IPS DF 6.9 (cell line): ENCODE results near the gene PATJ.
"Not testable (repeated sequence)": the region's sequence is repeated elsewhere in the genome, so short reads cannot be mapped to it uniquely, and the experiment has no call there.

Experiments used
- DNase-seq: peaks from one replicate; pipeline ENCODE4 v3.0.0-alpha.2; 2013; ENCODE audit warnings: low read depth, low spot score
- H3K27ac ChIP-seq: one replicate; pipeline ENCODE4 v1.5.1; 2013; ENCODE audit warnings: low read length, control low read depth
- H3K27me3 ChIP-seq: 2 replicates; pipeline ENCODE4 v1.6.1; 2013; ENCODE audit warnings: mild to moderate bottlenecking, low read length; ENCODE audit not compliant: control insufficient read depth, insufficient read depth
- H3K36me3 ChIP-seq: 2 replicates; pipeline ENCODE4 v1.6.1; 2013; ENCODE audit warnings: low read length; ENCODE audit not compliant: control insufficient read depth, insufficient read depth
- H3K4me1 ChIP-seq: 2 replicates; pipeline ENCODE4 v1.6.1; 2013; ENCODE audit warnings: low read length; ENCODE audit not compliant: control insufficient read depth, insufficient read depth
- H3K4me3 ChIP-seq: 2 replicates; pipeline ENCODE4 v1.5.1; 2013; ENCODE audit warnings: mild to moderate bottlenecking, low read length
- H3K9me3 ChIP-seq: 2 replicates; pipeline ENCODE4 v1.6.1; 2013; ENCODE audit warnings: low read length, inconsistent platforms; ENCODE audit not compliant: control insufficient read depth, insufficient read depth
- WGBS: extraction: QIAGEN DNeasy Blood & Tissue Kit; methylation state at CpG from one replicate; pipeline ENCODE4 v1.1.7; 2013; ENCODE audit warnings: mixed read lengths, missing lambda C conversion rate; ENCODE audit not compliant: insufficient read length, insufficient coverage; 5-methylcytosine and 5-hydroxymethylcytosine counted together

The PATJ gene

GRCh38 chr1:61887931-61888564 is 145.8 kb downstream of the PATJ start:
- WGBS: no CpG with 5 or more reads among the region's 7 CpGs
- no peak for DNase-seq
- H3K4me3 ChIP-seq: no peak overlapping the region

GRCh38 chr1:61888808-61889207 is 146.5 kb downstream of the PATJ start:
- no peak overlapping the region for H3K4me3 ChIP-seq
- no peaks in the 10 kb centered on the region for H3K27me3 ChIP-seq
- H3K27ac ChIP-seq: no peak overlapping the region
- H3K36me3 ChIP-seq: no peaks in the 10 kb centered on the region
- no peaks in the 10 kb centered on the region for H3K4me1 ChIP-seq
- no peak for DNase-seq
- H3K9me3 ChIP-seq: no peaks in the 10 kb centered on the region
- WGBS: no CpG with 5 or more reads among the region's 1 CpG

More at GRCh38 chr1:61887931-61888564, 145.8 kb downstream of the PATJ start:
- no peaks in the 10 kb centered on the region for H3K4me1 ChIP-seq
- no peak overlapping the region for H3K27ac ChIP-seq
- H3K27me3 ChIP-seq: no peaks in the 10 kb centered on the region
- no peaks in the 10 kb centered on the region for H3K36me3 ChIP-seq
- no peaks in the 10 kb centered on the region for H3K9me3 ChIP-seq

GRCh38 chr1:61890435-61890834 is 148.2 kb downstream of the PATJ start:
- not testable (repeated sequence) for H3K27ac ChIP-seq, H3K4me3 ChIP-seq, H3K9me3 ChIP-seq, DNase-seq, H3K36me3 ChIP-seq, H3K27me3 ChIP-seq, H3K4me1 ChIP-seq

- no peak overlapping the region for H3K4me3 ChIP-seq
- no peaks in the 10 kb centered on the region for H3K36me3 ChIP-seq
- WGBS: no CpG with 5 or more reads among the region's 2 CpGs
- H3K9me3 ChIP-seq: no peaks in the 10 kb centered on the region
- DNase-seq: no peak
- H3K27me3 ChIP-seq: no peaks in the 10 kb centered on the region
- H3K27ac ChIP-seq: no peak overlapping the region
- H3K4me1 ChIP-seq: no peaks in the 10 kb centered on the region
These were observed 150.7 kb downstream of the PATJ start for GRCh38 chr1:61892977-61893376.

GRCh38 chr1:61894296-61894695 is 152.0 kb downstream of the PATJ start:
- H3K4me1 ChIP-seq, H3K27me3 ChIP-seq, DNase-seq, H3K27ac ChIP-seq, H3K36me3 ChIP-seq, H3K4me3 ChIP-seq, H3K9me3 ChIP-seq: not testable (repeated sequence)
- WGBS: no CpG with 5 or more reads among the region's 2 CpGs

GRCh38 chr1:61895175-61895574 is 152.9 kb downstream of the PATJ start:
- Histone ChIP-seq H3K4me3 (no peak overlapping the region), H3K27me3 (no peaks in the 10 kb centered on the region), H3K27ac (no peak overlapping the region), H3K4me1 (no peaks in the 10 kb centered on the region), H3K36me3 (no peaks in the 10 kb centered on the region), H3K9me3 (no peaks in the 10 kb centered on the region)
- no peak for DNase-seq
- no CpG with 5 or more reads among the region's 2 CpGs for WGBS

- Histone ChIP-seq H3K4me3 (no peak overlapping the region), H3K4me1 (no peaks in the 10 kb centered on the region), H3K27me3 (no peaks in the 10 kb centered on the region), H3K9me3 (no peaks in the 10 kb centered on the region), H3K27ac (no peak overlapping the region), H3K36me3 (no peaks in the 10 kb centered on the region)
- no peak for DNase-seq
- no CpG with 5 or more reads among the region's 3 CpGs for WGBS
These were observed 156.4 kb downstream of the PATJ start for GRCh38 chr1:61898658-61899057.

- H3K36me3 ChIP-seq: no peaks in the 10 kb centered on the region; the same call in 1 of the 2 replicates
- H3K27me3 ChIP-seq: no peaks in the 10 kb centered on the region
- H3K4me1 ChIP-seq: peaks cover 4% of the 10 kb centered on the region; the same call in 1 of the 2 replicates
- H3K4me3 ChIP-seq: no peak overlapping the region
- H3K9me3 ChIP-seq: no peaks in the 10 kb centered on the region
- no CpG with 5 or more reads among the region's 1 CpG for WGBS
- no peak for DNase-seq
- no peak overlapping the region for H3K27ac ChIP-seq
These were observed 162.1 kb downstream of the PATJ start for GRCh38 chr1:61904354-61904753.

- WGBS: no CpG with 5 or more reads among the region's 4 CpGs
- Histone ChIP-seq H3K4me3 (no peak overlapping the region), H3K4me1 (peaks cover 4% of the 10 kb centered on the region; the same call in 1 of the 2 replicates), H3K9me3 (no peaks in the 10 kb centered on the region), H3K36me3 (no peaks in the 10 kb centered on the region; the same call in 1 of the 2 replicates), H3K27ac (no peak overlapping the region), H3K27me3 (no peaks in the 10 kb centered on the region)
- DNase-seq: no peak
These were observed 164.8 kb downstream of the PATJ start for GRCh38 chr1:61907102-61907501.

- Histone ChIP-seq H3K4me1 (peaks cover 4% of the 10 kb centered on the region; the same call in 1 of the 2 replicates), H3K27ac (no peak overlapping the region), H3K9me3 (no peaks in the 10 kb centered on the region), H3K36me3 (no peaks in the 10 kb centered on the region; the same call in 1 of the 2 replicates), H3K27me3 (no peaks in the 10 kb centered on the region), H3K4me3 (no peak overlapping the region)
- DNase-seq: no peak
These were observed 167.8 kb downstream of the PATJ start for GRCh38 chr1:61910035-61910434.

GRCh38 chr1:61914823-61915482 is 172.7 kb downstream of the PATJ start:
- WGBS: no CpG with 5 or more reads among the region's 4 CpGs
- Histone ChIP-seq H3K4me1 (no peaks in the 10 kb centered on the region), H3K27ac (no peak overlapping the region), H3K36me3 (no peaks in the 10 kb centered on the region), H3K27me3 (no peaks in the 10 kb centered on the region), H3K9me3 (no peaks in the 10 kb centered on the region), H3K4me3 (no peak overlapping the region)
- DNase-seq: no peak
